H54 (cell line): ENCODE data around the gene ITPRIP.

ENCODE experiments used
- DNase-seq: peaks from one replicate; pipeline ENCODE4 v3.0.0; 2011; ENCODE audit warnings: low spot score, mixed read lengths; ENCODE audit not compliant: insufficient read length
- FAIRE-seq: peaks from 3 replicates; lab custom pipeline; 2011; peaks lifted over from hg19 to GRCh38; lab: Jason Lieb, UNC
- POLR2A ChIP-seq: IDR thresholded peaks from 2 replicates; pipeline ENCODE4 v1.6.1; 2011; ENCODE audit warnings: low read depth, mild to moderate bottlenecking, low read length

Gene ITPRIP

GRCh38 chr10:104301907-104302690 lies 36.2 kb downstream of the ITPRIP start:
- DNase-seq (no peak), FAIRE-seq (no peak)
- no peak for TF ChIP-seq POLR2A

- DNase-seq (peak; percentile 73), FAIRE-seq (no peak)
- TF ChIP-seq POLR2A, result 0 out of 2 replicates have a peak, but pooled peaks have one; percentile 34
Measured at GRCh38 chr10:104300736-104301292, 37.5 kb downstream of the ITPRIP start.

GRCh38 chr10:104300002-104300735 lies 38.1 kb downstream of the ITPRIP start:
- FAIRE-seq (no peak), DNase-seq (peak; percentile 55)
- no peak for TF ChIP-seq POLR2A

- DNase-seq, result no peak
- FAIRE-seq, result no peak
- no peak for TF ChIP-seq POLR2A
Measured at GRCh38 chr10:104299031-104299904, 39.0 kb downstream of the ITPRIP start.

GRCh38 chr10:104297697-104298660 lies 40.3 kb downstream of the ITPRIP start:
- DNase-seq, result no peak
- TF ChIP-seq POLR2A, result no peak
- FAIRE-seq, result no peak

GRCh38 chr10:104296687-104297436 lies 41.4 kb downstream of the ITPRIP start:
- DNase-seq (no peak), FAIRE-seq (no peak)
- TF ChIP-seq POLR2A, result no peak

GRCh38 chr10:104293781-104294321 lies 44.4 kb downstream of the ITPRIP start:
- no peak for TF ChIP-seq POLR2A
- no peak for DNase-seq
- FAIRE-seq, result no peak

- no peak for FAIRE-seq
- no peak for TF ChIP-seq POLR2A
- no peak for DNase-seq
Measured at GRCh38 chr10:104293011-104293410, 45.3 kb downstream of the ITPRIP start.

GRCh38 chr10:104291439-104291951 lies 46.8 kb downstream of the ITPRIP start:
- FAIRE-seq (peak; percentile 87), DNase-seq (peak; percentile 84)
- TF ChIP-seq POLR2A, result no peak

GRCh38 chr10:104288355-104288754 lies 49.9 kb downstream of the ITPRIP start:
- DNase-seq (no peak), FAIRE-seq (no peak)
- no peak for TF ChIP-seq POLR2A

GRCh38 chr10:104286939-104287338 lies 51.3 kb downstream of the ITPRIP start:
- TF ChIP-seq POLR2A, result no peak
- DNase-seq (no peak), FAIRE-seq (no peak)
